Endometrium (tissue), 2 donors: ENCODE measurements around the gene SLC8A1.

ENCODE experiments used
- FAIRE-seq: peaks from 2 replicates; lab custom pipeline; 2012; peaks lifted over from hg19 to GRCh38; lab: Jason Lieb, UNC
- donor health status: control.
- donor health status: control.

SLC8A1 gene

GRCh38 chr2:40187054-40187453 is 264.8 kb downstream of the SLC8A1 start:
- FAIRE-seq = no peak

- no peak for FAIRE-seq
Measured at GRCh38 chr2:40184551-40184950, 267.3 kb downstream of the SLC8A1 start.

GRCh38 chr2:40181855-40182254 is 270.0 kb downstream of the SLC8A1 start:
- FAIRE-seq = no peak

- no peak for FAIRE-seq
Measured at GRCh38 chr2:40179801-40180200, 272.1 kb downstream of the SLC8A1 start.

- no peak for FAIRE-seq
Measured at GRCh38 chr2:40178971-40179370, 272.9 kb downstream of the SLC8A1 start.

GRCh38 chr2:40178171-40178778 is 273.6 kb downstream of the SLC8A1 start:
- FAIRE-seq = no peak

- no peak for FAIRE-seq
Measured at GRCh38 chr2:40177366-40177765, 274.5 kb downstream of the SLC8A1 start.

- peak; percentile 48 for FAIRE-seq
Measured at GRCh38 chr2:40173276-40173675, 278.6 kb downstream of the SLC8A1 start.

- FAIRE-seq = no peak
Measured at GRCh38 chr2:40169856-40170255, 282.0 kb downstream of the SLC8A1 start.

- FAIRE-seq = no peak
Measured at GRCh38 chr2:40169430-40169829, 282.5 kb downstream of the SLC8A1 start.

- no peak for FAIRE-seq
Measured at GRCh38 chr2:40168546-40168945, 283.3 kb downstream of the SLC8A1 start.

GRCh38 chr2:40168032-40168431 is 283.9 kb downstream of the SLC8A1 start:
- no peak for FAIRE-seq

GRCh38 chr2:40166006-40166405 is 285.9 kb downstream of the SLC8A1 start:
- FAIRE-seq = no peak

- FAIRE-seq = no peak
Measured at GRCh38 chr2:40165509-40165844, 286.4 kb downstream of the SLC8A1 start.

GRCh38 chr2:40164736-40165508 is 287.0 kb downstream of the SLC8A1 start:
- no peak for FAIRE-seq

- no peak for FAIRE-seq
Measured at GRCh38 chr2:40161986-40162385, 289.9 kb downstream of the SLC8A1 start.

GRCh38 chr2:40160751-40161218 is 291.1 kb downstream of the SLC8A1 start:
- FAIRE-seq = peak; percentile 94

GRCh38 chr2:40159333-40159732 is 292.6 kb downstream of the SLC8A1 start:
- FAIRE-seq = no peak

- no peak for FAIRE-seq
Measured at GRCh38 chr2:40158781-40159180, 293.1 kb downstream of the SLC8A1 start.

- FAIRE-seq = no peak
Measured at GRCh38 chr2:40155728-40156127, 296.2 kb downstream of the SLC8A1 start.

GRCh38 chr2:40150266-40150665 is 301.6 kb downstream of the SLC8A1 start:
- no peak for FAIRE-seq

GRCh38 chr2:40148334-40148733 is 303.6 kb downstream of the SLC8A1 start:
- FAIRE-seq = no peak

GRCh38 chr2:40147360-40147759 is 304.5 kb downstream of the SLC8A1 start:
- no peak for FAIRE-seq

- FAIRE-seq = no peak
Measured at GRCh38 chr2:40144022-40144421, 307.9 kb downstream of the SLC8A1 start.
